Tibial nerve (tissue), 4 donors: Measurements from ENCODE around the gene SLC34A1. TPM values are rescaled to one million over a fixed set of nuclear protein-coding genes. Genes with fewer than 3 reads are reported as not detected.

Experiments used
- DNase-seq, 2 donors: peaks; one replicate each; pipeline ENCODE4 v3.0.0-alpha.2; 2019; ENCODE audit warnings: low spot score in 2 of 2
- H3K27ac ChIP-seq, 4 donors: fragments of 200-600 bp; sonication (generic) in 3 of 4; one replicate each; pipeline ENCODE4 v1.5.1; 2017 to 2019; ENCODE audit warnings: mild to moderate bottlenecking in 1 of 4
- H3K27me3 ChIP-seq, 2 donors: fragments of 200-600 bp; sonication (generic) in 1 of 2; one replicate each; pipeline versions ENCODE4 v1.5.1 to v1.6.0; 2017 to 2019
- H3K36me3 ChIP-seq, 3 donors: fragments of 200-600 bp; sonication (generic); one replicate each; pipeline ENCODE4 v1.5.1; 2018 to 2019
- H3K4me1 ChIP-seq, 4 donors: fragments of 200-600 bp; sonication (generic) in 3 of 4; one replicate each; pipeline ENCODE4 v1.5.1; 2017 to 2019
- H3K4me3 ChIP-seq, 4 donors: fragments of 200-600 bp; sonication (generic) in 3 of 4; one replicate each; pipeline ENCODE4 v1.5.1; 2017 to 2019; ENCODE audit warnings: mild to moderate bottlenecking in 1 of 4, moderate library complexity in 1 of 4
- H3K9me3 ChIP-seq, 4 donors: fragments of 200-600 bp; sonication (generic) in 3 of 4; one replicate each; pipeline ENCODE4 v1.5.1; 2017 to 2019
- CTCF ChIP-seq, 5 experiments: fragments of 200-600 bp in 3 of 5; fragments of 450-650 bp in 2 of 5; sonication (generic) in 3 of 5; IDR thresholded peaks; one replicate each; pipeline ENCODE4 v1.5.1; 2016 to 2019; ENCODE audit warnings: antibody characterized with exemption in 5 of 5, mild to moderate bottlenecking in 3 of 5, moderate library complexity in 2 of 5
- EP300 ChIP-seq, 2 donors: sonication (generic); formaldehyde crosslinking; IDR thresholded peaks; one replicate each; pipeline ENCODE4 v1.6.1; 2017; ENCODE audit warnings: antibody characterized with exemption in 2 of 2, mild to moderate bottlenecking in 1 of 2
- POLR2A ChIP-seq, 2 donors: fragments of 450-650 bp; IDR thresholded peaks; one replicate each; pipeline ENCODE4 v1.6.1; 2017; ENCODE audit warnings: antibody characterized with exemption in 2 of 2, mild to moderate bottlenecking in 2 of 2, moderate library complexity in 2 of 2
- WGBS, 2 donors: methylation state at CpG; one replicate each; pipeline ENCODE4 v1.1.5; 2018; 5-methylcytosine and 5-hydroxymethylcytosine counted together
- total RNA-seq, 4 donors: library from RNA; depleted of rRNA; stranded (reverse); fragments of >200 nt; gene quantifications; one replicate each; pipeline ENCODE4 v1.1.0, GENCODE V29; 2016

SLC34A1 gene
- total RNA-seq, 4 donors from 2014 or later: not detected

GRCh38 chr5:177377851-177378776 is 6.1 kb upstream of the SLC34A1 start:
- H3K27ac ChIP-seq: no peak overlapping the region
- WGBS, 2 donors: 85 to 92% methylated on average over 5 to 8 of the region's 8 CpGs
- no peaks in the 10 kb centered on the region for H3K4me1 ChIP-seq
- H3K9me3 ChIP-seq: no peaks in the 10 kb centered on the region
- no peak for DNase-seq
- H3K4me3 ChIP-seq: no peak overlapping the region
- peaks cover 0 to 16% of the 10 kb centered on the region in 2 donors for H3K27me3 ChIP-seq
- TF ChIP-seq POLR2A (IDR thresholded peaks at IDR 0.05) (no peak), EP300 (IDR thresholded peaks at IDR 0.05) (no peak), CTCF (IDR thresholded peaks at IDR 0.05) (no peak)
- H3K36me3 ChIP-seq: no peaks in the 10 kb centered on the region

GRCh38 chr5:177378884-177379883 is 5.0 kb upstream of the SLC34A1 start:
- TF ChIP-seq EP300 (IDR thresholded peaks at IDR 0.05): no peak
- TF ChIP-seq CTCF (IDR thresholded peaks at IDR 0.05): no peak
- no peak for TF ChIP-seq POLR2A (IDR thresholded peaks at IDR 0.05)
- H3K9me3 ChIP-seq: no peaks in the 10 kb centered on the region

GRCh38 chr5:177380805-177381126 is 3.5 kb upstream of the SLC34A1 start:
- DNase-seq: no peak
- TF ChIP-seq CTCF (IDR thresholded peaks at IDR 0.05) (no peak), EP300 (IDR thresholded peaks at IDR 0.05) (no peak), POLR2A (IDR thresholded peaks at IDR 0.05) (no peak)
- 91 to 94% methylated on average over 6 of the region's 6 CpGs for WGBS, 2 donors
- no peaks in the 10 kb centered on the region for H3K9me3 ChIP-seq
- H3K4me1 ChIP-seq: no peaks in the 10 kb centered on the region
- no peaks in the 10 kb centered on the region for H3K36me3 ChIP-seq
- peaks cover 0 to 29% of the 10 kb centered on the region in 2 donors for H3K27me3 ChIP-seq
- H3K4me3 ChIP-seq: no peak overlapping the region
- H3K27ac ChIP-seq: no peak overlapping the region

More at GRCh38 chr5:177378884-177379883, 5.0 kb upstream of the SLC34A1 start:
- H3K4me1 ChIP-seq: no peaks in the 10 kb centered on the region
- 76 to 78% methylated on average over 15 of the region's 15 CpGs for WGBS, 2 donors
- DNase-seq: no peak
- H3K36me3 ChIP-seq: no peaks in the 10 kb centered on the region
- H3K27ac ChIP-seq: no peak overlapping the region
- no peak overlapping the region for H3K4me3 ChIP-seq
- peaks cover 0 to 16% of the 10 kb centered on the region in 2 donors for H3K27me3 ChIP-seq

- no peaks in the 10 kb centered on the region for H3K9me3 ChIP-seq
- peaks cover 0 to 29% of the 10 kb centered on the region in 2 donors for H3K27me3 ChIP-seq
- no peaks in the 10 kb centered on the region for H3K36me3 ChIP-seq
- no peak for DNase-seq
- no peak overlapping the region for H3K27ac ChIP-seq
- no peaks in the 10 kb centered on the region for H3K4me1 ChIP-seq
- WGBS, 2 donors: 34 to 44% methylated on average over 11 of the region's 11 CpGs
- no peak overlapping the region for H3K4me3 ChIP-seq
- TF ChIP-seq EP300 (IDR thresholded peaks at IDR 0.05): no peak
- no peak for TF ChIP-seq POLR2A (IDR thresholded peaks at IDR 0.05)
- no peak for TF ChIP-seq CTCF (IDR thresholded peaks at IDR 0.05)
Measured at GRCh38 chr5:177382423-177383029, 1.7 kb upstream of the SLC34A1 start.
